Measurements from ENCODE around the gene ZBTB40.

DNA sequence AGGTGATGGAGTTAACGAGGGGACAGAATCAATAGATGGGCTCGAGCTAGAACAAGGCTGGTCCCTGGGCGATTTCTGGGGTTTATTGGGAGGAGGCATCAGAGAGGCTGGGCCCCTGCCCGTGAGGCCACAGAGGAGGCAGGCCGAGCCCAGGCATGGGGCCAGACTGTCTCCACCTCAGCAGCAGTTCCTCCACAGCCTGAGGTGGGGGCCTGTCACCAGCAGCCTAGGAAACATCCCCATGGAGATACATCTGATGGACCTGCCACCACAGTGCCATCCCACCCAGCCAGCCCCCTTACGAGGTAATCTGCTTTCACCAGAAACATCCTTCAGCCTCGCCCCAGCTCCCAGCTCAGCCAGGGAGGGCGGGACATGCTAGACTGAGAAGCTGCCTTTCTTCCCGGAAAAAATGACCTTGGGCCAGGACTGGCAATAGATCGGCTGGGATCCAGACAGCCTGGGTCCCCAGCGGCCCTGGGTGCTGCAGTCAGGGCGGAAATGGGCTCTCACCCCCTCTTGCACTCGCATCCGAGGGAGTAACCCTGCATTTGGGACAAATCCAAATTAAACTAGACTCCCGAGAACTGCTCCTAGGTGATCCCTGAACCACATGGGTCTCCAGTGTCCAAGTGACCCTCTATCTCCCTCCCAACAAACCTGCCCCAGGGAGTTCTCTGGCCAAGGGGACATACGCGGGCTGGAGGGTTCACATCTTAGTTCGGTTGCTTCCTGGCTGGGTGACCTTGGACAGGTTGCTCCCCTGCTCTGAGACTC lies 101.6 kb downstream of the ZBTB40 start:
- TF ChIP-seq, protein P1, sequence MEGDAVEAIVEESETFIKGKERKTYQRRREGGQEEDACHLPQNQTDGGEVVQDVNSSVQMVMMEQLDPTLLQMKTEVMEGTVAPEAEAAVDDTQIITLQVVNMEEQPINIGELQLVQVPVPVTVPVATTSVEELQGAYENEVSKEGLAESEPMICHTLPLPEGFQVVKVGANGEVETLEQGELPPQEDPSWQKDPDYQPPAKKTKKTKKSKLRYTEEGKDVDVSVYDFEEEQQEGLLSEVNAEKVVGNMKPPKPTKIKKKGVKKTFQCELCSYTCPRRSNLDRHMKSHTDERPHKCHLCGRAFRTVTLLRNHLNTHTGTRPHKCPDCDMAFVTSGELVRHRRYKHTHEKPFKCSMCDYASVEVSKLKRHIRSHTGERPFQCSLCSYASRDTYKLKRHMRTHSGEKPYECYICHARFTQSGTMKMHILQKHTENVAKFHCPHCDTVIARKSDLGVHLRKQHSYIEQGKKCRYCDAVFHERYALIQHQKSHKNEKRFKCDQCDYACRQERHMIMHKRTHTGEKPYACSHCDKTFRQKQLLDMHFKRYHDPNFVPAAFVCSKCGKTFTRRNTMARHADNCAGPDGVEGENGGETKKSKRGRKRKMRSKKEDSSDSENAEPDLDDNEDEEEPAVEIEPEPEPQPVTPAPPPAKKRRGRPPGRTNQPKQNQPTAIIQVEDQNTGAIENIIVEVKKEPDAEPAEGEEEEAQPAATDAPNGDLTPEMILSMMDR (conservative IDR thresholded peaks at IDR 0.05; ENCODE audit: low read depth, low read length), result no peak
- TF ChIP-seq EZH2 (IDR thresholded peaks at IDR 0.05; ENCODE audit: borderline replicate concordance, low read depth, low read length, poor library complexity, severe bottlenecking), result no peak
